GM03348 (cell line): ENCODE results near the gene LAMC1.

Source experiments
- DNase-seq: peaks from one replicate; pipeline ENCODE4 v3.0.0; 2012; ENCODE audit warnings: low spot score

LAMC1 gene

GRCh38 chr1:183106746-183107145 lies 83.5 kb downstream of the LAMC1 start:
- no peak for DNase-seq

DNA sequence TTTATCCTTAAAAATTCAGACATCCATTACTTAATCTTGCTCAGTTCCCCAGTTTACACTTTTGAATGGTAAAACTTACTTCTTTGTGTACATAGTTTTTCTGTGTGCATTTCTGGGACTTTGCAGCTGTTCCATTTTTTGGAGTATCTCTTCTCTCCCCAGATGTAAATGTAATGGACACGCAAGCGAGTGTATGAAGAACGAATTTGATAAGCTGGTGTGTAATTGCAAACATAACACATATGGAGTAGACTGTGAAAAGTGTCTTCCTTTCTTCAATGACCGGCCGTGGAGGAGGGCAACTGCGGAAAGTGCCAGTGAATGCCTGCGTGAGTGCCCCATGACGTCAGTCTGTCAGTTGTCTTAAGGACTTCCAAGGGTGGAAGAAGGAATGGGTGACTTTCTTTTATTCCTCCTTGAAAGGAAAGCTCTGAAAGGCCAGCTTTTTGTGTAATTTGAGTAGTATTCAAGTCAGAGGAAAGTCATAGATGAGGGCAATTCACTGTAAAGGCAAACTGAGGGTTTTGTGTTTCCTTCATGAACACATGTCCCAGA lies 87.2 kb downstream of the LAMC1 start:
- no peak for DNase-seq

- DNase-seq, result no peak
Measured at GRCh38 chr1:183114441-183114840, 91.2 kb downstream of the LAMC1 start.

DNA sequence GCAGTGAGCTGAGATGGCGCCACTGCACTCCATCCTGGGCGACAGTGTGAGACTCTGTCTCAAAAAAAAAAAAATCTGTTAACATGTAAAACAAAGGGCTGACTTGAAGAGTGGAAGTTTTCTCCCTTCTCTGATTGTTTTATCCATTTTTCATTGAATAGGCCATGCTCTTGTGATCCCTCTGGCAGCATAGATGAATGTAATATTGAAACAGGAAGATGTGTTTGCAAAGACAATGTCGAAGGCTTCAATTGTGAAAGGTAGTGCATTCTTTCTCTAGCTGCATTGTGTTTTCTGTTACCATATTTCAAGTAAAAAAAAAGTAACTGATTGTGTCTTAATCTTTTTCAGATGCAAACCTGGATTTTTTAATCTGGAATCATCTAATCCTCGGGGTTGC lies 93.2 kb downstream of the LAMC1 start:
- DNase-seq, result no peak

DNA sequence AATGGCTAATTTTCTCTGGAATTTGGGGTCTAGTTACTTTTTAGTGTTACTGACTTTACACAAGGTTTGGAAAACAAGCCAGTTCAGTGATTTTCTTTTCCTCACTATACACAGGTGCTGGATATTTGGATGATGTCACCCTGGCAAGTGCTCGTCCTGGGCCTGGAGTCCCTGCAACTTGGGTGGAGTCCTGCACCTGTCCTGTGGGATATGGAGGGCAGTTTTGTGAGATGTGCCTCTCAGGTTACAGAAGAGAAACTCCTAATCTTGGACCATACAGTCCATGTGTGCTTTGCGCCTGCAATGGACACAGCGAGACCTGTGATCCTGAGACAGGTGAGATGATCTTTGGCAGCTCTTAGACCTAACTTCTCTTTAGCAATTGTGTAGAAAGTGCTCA lies 98.4 kb downstream of the LAMC1 start:
- DNase-seq, result no peak

DNA sequence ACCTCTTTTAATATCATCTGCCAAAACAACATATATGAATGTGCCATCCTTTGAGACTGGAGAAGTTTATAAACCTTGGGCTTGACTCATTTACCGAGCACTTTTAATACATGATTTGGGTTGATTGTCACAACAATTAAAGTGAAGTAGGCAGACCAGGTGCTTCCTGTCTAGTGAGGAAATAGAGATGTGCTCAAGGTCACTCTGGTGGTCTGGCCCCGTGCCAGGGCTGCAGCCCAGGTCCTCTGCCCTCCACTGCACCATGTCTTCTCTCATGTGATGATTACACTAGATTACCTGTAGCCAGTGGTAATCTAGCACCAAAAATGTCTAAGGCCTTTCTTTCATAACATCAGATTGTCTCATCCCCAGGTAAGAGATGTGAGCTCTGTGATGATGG lies 101.0 kb downstream of the LAMC1 start:
- no peak for DNase-seq

- no peak for DNase-seq
Measured at GRCh38 chr1:183125279-183125999, 102.2 kb downstream of the LAMC1 start.

- DNase-seq, result no peak
Measured at GRCh38 chr1:183126000-183126366, 102.8 kb downstream of the LAMC1 start.

- peak; percentile 50 for DNase-seq
Measured at GRCh38 chr1:183126528-183126927, 103.3 kb downstream of the LAMC1 start.

GRCh38 chr1:183129921-183130690 lies 106.9 kb downstream of the LAMC1 start:
- DNase-seq, result peak; percentile 20

DNA sequence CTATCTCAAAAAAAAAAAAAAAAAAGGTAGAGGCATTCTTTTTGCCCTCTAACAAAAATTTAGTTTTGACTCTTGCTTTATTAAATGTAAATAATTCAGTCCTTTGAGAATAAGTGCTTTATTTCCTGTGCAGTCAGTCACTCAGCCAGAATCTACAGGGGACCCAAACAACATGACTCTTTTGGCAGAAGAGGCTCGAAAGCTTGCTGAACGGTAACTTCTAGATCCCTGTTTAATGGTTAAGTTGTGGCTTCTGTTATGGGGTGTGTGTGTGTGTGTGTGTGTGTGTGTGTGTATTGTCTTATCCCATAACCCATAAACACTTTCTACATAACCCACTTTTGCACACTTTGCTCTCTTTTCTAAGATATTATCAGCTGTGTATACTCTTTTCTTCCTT lies 107.9 kb downstream of the LAMC1 start:
- DNase-seq, result no peak

DNA sequence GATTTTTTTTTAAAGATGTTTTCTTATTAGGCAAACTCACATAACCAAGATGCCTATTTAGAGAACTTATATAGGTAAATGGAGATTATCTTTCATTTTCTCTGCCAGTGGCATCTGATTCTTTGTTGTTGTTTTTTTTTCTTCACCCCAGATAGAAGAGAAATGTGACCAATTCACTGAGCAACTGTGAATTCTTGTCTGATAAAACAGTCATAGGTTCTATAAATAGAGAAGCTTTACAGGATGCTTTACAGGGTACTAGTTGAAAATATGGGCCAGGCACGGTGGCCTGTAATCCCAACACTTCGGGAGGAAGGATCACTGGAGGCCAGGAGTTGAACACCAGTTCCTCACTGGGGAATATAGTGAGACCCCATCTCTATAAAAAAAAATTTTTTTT lies 112.1 kb downstream of the LAMC1 start:
- no peak for DNase-seq

DNA sequence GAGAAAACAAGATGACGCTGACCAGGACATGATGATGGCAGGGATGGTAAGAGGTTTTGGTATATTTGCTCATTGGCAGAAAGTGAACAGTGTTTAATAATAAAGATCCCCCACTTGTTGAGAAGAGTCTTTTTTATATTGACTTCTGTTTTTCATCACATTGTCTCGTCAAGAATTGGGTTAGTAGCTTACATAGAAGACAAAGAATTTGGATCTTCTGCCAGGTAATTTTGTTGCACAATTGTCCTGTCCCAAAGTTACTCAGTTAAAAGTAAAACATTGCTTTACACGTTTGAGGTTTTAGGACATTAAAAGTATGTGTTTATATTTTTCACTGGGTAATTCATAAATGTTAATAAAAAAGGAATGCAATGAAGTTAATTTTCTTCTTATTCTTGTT lies 114.6 kb downstream of the LAMC1 start:
- DNase-seq, result peak; percentile 65

GRCh38 chr1:183138301-183138700 lies 115.1 kb downstream of the LAMC1 start:
- DNase-seq, result no peak

DNA sequence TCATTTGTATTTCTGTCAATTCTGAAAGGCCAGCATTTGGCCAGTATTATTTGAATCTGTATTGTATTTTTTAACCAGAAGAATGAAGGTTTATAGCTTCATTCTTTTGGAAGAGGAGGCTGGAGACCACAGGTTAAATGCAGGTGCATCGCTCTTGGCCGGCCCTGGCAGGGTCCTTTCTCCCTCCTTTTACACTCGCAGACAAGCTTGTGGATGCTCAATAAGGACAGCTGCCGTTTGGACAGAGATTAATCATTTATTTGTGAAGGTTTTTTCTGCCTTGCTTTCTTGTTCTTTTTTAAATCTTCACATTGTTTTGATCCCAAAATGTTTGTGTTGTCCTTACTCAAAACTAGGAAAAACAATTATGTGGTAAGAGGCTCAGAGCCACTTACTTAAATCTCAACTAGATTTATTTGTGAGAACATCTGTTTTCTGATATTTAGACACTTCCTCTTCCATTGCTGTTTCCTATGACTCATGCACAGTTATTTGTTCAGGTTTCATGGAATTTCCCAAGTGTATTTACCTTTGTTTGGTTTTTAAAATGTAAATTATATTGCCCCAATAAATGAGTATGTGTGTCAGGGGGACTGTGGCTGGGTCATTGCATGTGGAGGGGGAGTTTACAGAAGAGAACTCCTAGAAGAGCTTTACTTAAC lies 116.2 kb downstream of the LAMC1 start:
- DNase-seq, result peak; percentile 55

DNA sequence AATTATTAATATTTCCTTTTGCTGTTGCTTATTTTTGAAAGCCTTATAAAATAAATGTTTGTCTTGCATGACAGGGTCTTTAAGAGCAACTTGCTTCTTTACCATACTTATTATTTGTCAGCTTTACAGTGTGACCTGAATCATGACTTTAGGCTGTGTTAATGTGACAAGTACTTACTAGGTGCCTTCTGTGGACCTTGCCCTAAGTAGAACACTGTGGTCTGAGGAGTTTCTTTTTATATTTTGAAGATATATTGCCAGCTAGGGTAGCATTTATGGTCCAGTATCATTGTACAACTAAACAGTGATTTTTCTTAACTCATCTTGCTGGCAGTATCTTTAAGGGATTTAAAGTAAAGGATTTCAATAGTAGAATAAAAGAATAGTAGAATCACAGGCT lies 117.4 kb downstream of the LAMC1 start:
- DNase-seq, result no peak

DNA sequence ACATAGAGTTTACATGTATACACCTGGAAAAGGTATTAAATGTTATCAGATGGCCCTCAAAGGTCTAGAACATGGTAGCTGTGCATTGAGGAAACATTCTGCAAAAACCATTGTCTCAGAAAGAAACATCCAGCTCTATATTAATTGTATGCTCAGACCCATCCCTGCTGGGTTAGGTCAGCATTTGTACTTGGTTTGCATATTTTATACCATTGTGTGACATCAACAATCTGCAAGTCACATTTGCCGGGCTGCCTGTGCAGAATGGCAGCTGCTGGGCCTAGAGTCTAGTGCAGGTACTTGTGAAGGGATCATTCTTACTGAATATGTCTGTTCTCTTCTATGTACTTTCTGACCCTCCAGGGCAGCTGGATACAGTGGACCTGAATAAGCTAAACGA lies 119.0 kb downstream of the LAMC1 start:
- no peak for DNase-seq

DNA sequence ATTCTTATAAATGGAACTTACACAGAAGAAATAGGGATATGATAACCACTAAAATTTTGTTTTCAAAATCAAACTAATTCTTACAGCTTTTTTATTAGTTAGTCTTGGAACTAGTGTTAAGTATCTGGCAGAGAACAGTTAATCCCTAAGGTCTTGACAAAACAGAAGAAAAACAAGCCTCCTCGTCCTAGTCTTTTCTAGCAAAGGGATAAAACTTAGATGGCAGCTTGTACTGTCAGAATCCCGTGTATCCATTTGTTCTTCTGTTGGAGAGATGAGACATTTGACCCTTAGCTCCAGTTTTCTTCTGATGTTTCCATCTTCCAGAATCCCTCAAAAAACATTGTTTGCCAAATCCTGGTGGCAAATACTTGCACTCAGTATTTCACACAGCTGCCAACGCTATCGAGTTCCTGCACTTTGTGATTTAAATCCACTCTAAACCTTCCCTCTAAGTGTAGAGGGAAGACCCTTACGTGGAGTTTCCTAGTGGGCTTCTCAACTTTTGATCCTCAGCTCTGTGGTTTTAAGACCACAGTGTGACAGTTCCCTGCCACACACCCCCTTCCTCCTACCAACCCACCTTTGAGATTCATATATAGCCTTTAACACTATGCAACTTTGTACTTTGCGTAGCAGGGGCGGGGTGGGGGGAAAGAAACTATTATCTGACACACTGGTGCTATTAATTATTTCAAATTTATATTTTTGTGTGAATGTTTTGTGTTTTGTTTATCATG lies 120.5 kb downstream of the LAMC1 start:
- no peak for DNase-seq

DNA sequence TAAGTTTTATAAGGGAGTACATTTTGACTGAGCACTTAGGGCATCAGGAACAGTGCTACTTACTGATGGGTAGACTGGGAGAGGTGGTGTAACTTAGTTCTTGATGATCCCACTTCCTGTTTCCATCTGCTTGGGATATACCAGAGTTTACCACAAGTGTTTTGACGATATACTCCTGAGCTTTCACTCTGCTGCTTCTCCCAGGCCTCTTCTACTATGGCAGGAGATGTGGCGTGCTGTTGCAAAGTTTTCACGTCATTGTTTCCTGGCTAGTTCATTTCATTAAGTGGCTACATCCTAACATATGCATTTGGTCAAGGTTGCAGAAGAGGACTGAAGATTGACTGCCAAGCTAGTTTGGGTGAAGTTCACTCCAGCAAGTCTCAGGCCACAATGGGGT lies 121.5 kb downstream of the LAMC1 start:
- no peak for DNase-seq

- DNase-seq, result no peak
Measured at GRCh38 chr1:183147735-183148134, 124.5 kb downstream of the LAMC1 start.

DNA sequence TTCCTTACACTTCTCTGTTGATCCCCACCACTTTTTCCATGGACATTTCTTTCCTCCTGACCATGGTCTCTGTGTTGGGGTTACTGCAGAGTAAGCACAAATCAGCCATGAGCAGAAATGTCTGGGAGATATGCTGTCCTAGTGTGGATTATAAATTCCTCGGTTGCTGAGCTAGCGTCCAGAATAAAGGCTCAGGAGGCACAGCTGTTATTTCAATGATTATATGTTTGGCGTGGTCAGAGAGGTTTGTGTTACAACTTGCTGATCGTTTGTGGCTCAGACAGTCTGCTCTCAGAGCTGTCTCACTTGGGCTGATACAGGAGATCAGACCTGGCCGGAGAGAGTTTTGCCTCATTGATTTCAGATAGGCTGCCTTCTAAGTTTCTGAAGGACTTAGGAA lies 125.4 kb downstream of the LAMC1 start:
- DNase-seq, result peak; percentile 34

DNA sequence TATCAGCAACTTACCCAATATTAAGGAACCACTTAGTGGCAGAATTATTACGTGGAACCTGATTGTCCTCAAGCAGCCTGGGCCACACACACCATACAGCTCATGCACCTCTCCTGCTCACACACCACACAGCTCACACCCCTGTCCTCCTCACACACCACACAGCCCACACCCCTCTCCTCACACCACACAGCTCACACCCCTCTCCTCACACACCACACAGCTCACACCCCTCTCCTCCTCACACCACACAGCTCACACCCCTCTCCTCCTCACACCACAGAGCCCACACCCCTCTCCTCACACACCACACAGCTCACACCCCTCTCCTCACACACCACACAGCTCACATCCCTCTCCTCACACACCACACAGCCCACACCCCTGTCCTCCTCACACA lies 126.1 kb downstream of the LAMC1 start:
- no peak for DNase-seq
